HUES64 (cell line): ENCODE results near the gene FSTL4.

ENCODE experiments used
- H3K27ac ChIP-seq: 2 replicates; pipeline ENCODE4 v1.7.0; 2013; ENCODE audit warnings: low read depth, low read length, inconsistent platforms
- H3K27me3 ChIP-seq: 2 replicates; pipeline ENCODE4 v1.6.1; 2013; ENCODE audit warnings: mild to moderate bottlenecking, low read length; ENCODE audit not compliant: insufficient read depth
- H3K36me3 ChIP-seq: 2 replicates; pipeline ENCODE4 v1.6.1; 2013; ENCODE audit warnings: mild to moderate bottlenecking, low read length; ENCODE audit not compliant: insufficient read depth
- H3K4me1 ChIP-seq: 2 replicates; pipeline ENCODE4 v1.6.1; 2013; ENCODE audit warnings: mild to moderate bottlenecking, low read length, moderate library complexity; ENCODE audit not compliant: insufficient read depth
- H3K4me3 ChIP-seq: 2 replicates; pipeline ENCODE4 v1.5.1; 2013; ENCODE audit warnings: mild to moderate bottlenecking, low read length, moderate library complexity
- H3K9ac ChIP-seq: 2 replicates; pipeline ENCODE4 v1.6.1; 2013; ENCODE audit warnings: mild to moderate bottlenecking, low read depth, low read length
- H3K9me3 ChIP-seq: 2 replicates; pipeline ENCODE4 v1.6.1; 2013; ENCODE audit warnings: low read depth, low read length; ENCODE audit not compliant: insufficient read depth
- WGBS: fragments of 150-250, 120-280 bp; methylation state at CpG from one replicate; pipeline ENCODE4 v1.1.7; 2013; ENCODE audit warnings: missing lambda C conversion rate; 5-methylcytosine and 5-hydroxymethylcytosine counted together

FSTL4 gene

DNA sequence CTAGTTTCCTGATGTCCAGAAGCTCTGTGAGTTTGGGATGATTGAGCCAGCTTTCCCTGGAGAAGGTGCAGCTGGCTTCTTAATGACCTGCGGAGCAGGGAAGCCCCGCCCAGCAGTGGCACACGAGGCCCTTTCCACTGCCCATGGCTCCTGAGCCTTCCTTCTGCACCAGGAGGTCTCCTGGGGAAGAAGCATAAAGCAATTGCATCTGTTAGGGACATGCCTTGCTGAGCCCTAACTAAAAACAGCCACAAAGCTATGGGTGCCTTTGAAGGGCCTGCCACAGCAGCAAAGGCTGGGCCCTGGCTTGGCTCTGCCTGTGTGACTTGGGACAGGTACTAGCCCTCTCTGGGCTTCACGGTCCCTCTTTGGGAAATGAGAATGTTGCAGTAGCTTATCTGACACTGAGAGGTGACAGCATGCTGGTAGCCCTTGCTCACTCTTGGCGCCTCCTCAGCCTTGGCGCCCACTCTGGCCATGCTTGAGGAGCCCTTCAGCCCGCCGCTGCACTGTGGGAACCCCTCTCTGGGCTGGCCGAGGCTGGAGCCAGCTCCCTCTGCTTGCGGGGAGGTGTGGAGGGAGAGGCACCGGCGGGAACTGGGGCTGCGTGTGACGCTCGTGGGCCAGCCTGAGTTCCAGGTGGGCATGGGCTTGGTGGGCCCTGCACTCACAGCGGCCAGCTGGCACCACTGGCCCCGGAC lies 218.4 kb downstream of the FSTL4 start:
- WGBS, result 90% methylated on average over 17 of the region's 17 CpGs
- Histone ChIP-seq H3K36me3 (no peaks in the 10 kb centered on the region), H3K9ac (no peak overlapping the region), H3K4me1 (peaks cover 12% of the 10 kb centered on the region; the same call in 1 of the 2 replicates), H3K9me3 (peaks cover 5% of the 10 kb centered on the region; the same call in 1 of the 2 replicates), H3K27ac (no peak overlapping the region), H3K27me3 (no peaks in the 10 kb centered on the region), H3K4me3 (no peak overlapping the region)

DNA sequence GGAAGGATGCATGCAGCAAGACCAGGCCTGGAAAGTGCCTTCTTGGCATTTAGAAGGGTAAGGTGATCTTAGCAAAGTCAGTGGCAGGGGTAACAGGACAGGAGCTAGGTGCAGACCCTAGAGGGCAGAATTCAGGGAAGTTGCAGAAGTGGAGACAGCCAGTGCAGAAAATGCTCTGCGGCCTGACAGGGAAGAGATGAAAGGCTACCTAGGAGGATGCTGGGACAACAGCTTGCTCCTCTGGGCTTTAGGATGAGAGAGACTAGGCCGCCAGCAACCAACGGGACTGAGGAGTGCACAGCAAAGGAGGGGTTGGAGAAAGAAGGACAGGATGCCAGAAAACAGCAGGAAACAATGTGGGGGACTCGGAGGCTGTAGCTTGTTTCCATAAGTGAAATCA lies 219.9 kb downstream of the FSTL4 start:
- peaks cover 5% of the 10 kb centered on the region; the same call in 1 of the 2 replicates for H3K9me3 ChIP-seq
- no peaks in the 10 kb centered on the region for H3K36me3 ChIP-seq
- H3K9ac ChIP-seq, result no peak overlapping the region
- 93% methylated on average over 4 of the region's 4 CpGs for WGBS
- H3K27me3 ChIP-seq, result no peaks in the 10 kb centered on the region
- H3K27ac ChIP-seq, result no peak overlapping the region
- peaks cover 9% of the 10 kb centered on the region; the same call in 1 of the 2 replicates for H3K4me1 ChIP-seq
- no peak overlapping the region for H3K4me3 ChIP-seq

- Histone ChIP-seq H3K4me3 (no peak overlapping the region), H3K27ac (no peak overlapping the region), H3K36me3 (no peaks in the 10 kb centered on the region), H3K9ac (no peak overlapping the region), H3K9me3 (peaks cover 5% of the 10 kb centered on the region; the same call in 1 of the 2 replicates), H3K27me3 (no peaks in the 10 kb centered on the region), H3K4me1 (peaks cover 1% of the 10 kb centered on the region; the same call in 1 of the 2 replicates)
- 94% methylated on average over 9 of the region's 9 CpGs for WGBS
Measured at GRCh38 chr5:133391354-133392136, 220.8 kb downstream of the FSTL4 start.

GRCh38 chr5:133390416-133391353 lies 221.7 kb downstream of the FSTL4 start:
- Histone ChIP-seq H3K9me3 (peaks cover 5% of the 10 kb centered on the region; the same call in 1 of the 2 replicates), H3K27me3 (no peaks in the 10 kb centered on the region), H3K9ac (no peak overlapping the region), H3K4me3 (no peak overlapping the region), H3K36me3 (no peaks in the 10 kb centered on the region), H3K27ac (no peak overlapping the region), H3K4me1 (no peaks in the 10 kb centered on the region)
- WGBS, result 95% methylated on average over 10 of the region's 10 CpGs

GRCh38 chr5:133389066-133389590 lies 223.2 kb downstream of the FSTL4 start:
- 88% methylated on average over 4 of the region's 4 CpGs for WGBS
- Histone ChIP-seq H3K27me3 (no peaks in the 10 kb centered on the region), H3K4me1 (peaks cover under 1% of the 10 kb centered on the region; the same call in 1 of the 2 replicates), H3K9me3 (peaks cover 5% of the 10 kb centered on the region; the same call in 1 of the 2 replicates), H3K4me3 (no peak overlapping the region), H3K36me3 (no peaks in the 10 kb centered on the region), H3K9ac (no peak overlapping the region), H3K27ac (no peak overlapping the region)

GRCh38 chr5:133387621-133388020 lies 224.7 kb downstream of the FSTL4 start:
- Histone ChIP-seq H3K4me1 (peaks cover 16% of the 10 kb centered on the region), H3K27me3 (no peaks in the 10 kb centered on the region), H3K9ac (no peak overlapping the region), H3K27ac (no peak overlapping the region), H3K36me3 (no peaks in the 10 kb centered on the region), H3K4me3 (no peak overlapping the region), H3K9me3 (no peaks in the 10 kb centered on the region)
- WGBS, result 93% methylated on average over 9 of the region's 9 CpGs

- Histone ChIP-seq H3K4me3 (no peak overlapping the region), H3K4me1 (peaks cover 18% of the 10 kb centered on the region), H3K36me3 (no peaks in the 10 kb centered on the region), H3K27me3 (no peaks in the 10 kb centered on the region), H3K9ac (no peak overlapping the region), H3K9me3 (no peaks in the 10 kb centered on the region), H3K27ac (no peak overlapping the region)
- 92% methylated on average over 4 of the region's 4 CpGs for WGBS
Measured at GRCh38 chr5:133387091-133387490, 225.2 kb downstream of the FSTL4 start.

DNA sequence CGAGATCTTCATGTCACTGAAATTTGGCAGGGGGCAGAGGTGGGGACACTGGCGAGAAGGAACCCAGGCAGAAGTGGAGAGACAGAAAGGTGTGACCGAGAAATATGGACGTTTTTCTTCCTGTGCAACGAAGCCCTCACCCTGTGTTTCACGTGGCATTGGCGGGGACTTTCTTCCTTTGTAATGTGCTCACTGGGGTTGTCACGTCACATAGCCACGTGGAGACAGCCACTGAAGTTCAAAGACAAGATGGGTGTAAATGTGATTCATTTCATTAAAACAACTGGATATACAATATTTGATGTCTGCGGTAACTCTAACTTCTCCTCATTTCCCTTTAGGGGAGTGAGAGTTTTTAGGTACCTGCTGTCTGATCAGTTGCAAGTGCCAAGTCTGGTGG lies 225.7 kb downstream of the FSTL4 start:
- 90% methylated on average over 8 of the region's 10 CpGs for WGBS
- no peak overlapping the region for H3K9ac ChIP-seq
- no peak overlapping the region for H3K4me3 ChIP-seq
- H3K4me1 ChIP-seq, result peaks cover 18% of the 10 kb centered on the region
- H3K36me3 ChIP-seq, result no peaks in the 10 kb centered on the region
- no peaks in the 10 kb centered on the region for H3K27me3 ChIP-seq
- H3K9me3 ChIP-seq, result no peaks in the 10 kb centered on the region
- H3K27ac ChIP-seq, result no peak overlapping the region

DNA sequence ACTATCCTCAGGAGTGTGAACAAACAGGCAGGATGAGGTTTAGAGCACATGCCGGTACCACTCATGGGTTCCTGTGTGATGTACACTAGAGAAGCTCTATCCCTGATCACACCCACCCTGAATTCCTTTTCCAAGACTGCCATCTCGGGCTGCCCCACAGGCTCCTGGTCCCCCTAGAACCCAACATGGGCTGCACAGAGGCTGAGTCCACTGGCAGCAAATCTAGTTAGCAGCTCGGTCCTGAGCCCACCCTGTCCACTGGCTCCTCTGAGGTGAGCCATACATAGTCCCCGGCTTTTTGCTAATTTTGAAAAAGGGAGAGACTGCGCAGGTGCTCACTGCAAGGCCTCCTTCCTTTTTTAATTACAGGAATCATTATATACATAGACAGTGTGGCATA lies 227.0 kb downstream of the FSTL4 start:
- Histone ChIP-seq H3K27ac (no peak overlapping the region), H3K9ac (no peak overlapping the region), H3K36me3 (no peaks in the 10 kb centered on the region), H3K9me3 (no peaks in the 10 kb centered on the region), H3K4me1 (peaks cover 18% of the 10 kb centered on the region), H3K4me3 (no peak overlapping the region), H3K27me3 (no peaks in the 10 kb centered on the region)
- WGBS, result 94% methylated on average over 5 of the region's 5 CpGs

GRCh38 chr5:133384903-133385302 lies 227.4 kb downstream of the FSTL4 start:
- peaks cover 18% of the 10 kb centered on the region for H3K4me1 ChIP-seq
- WGBS, result 93% methylated on average over 9 of the region's 9 CpGs
- no peak overlapping the region for H3K27ac ChIP-seq
- H3K36me3 ChIP-seq, result no peaks in the 10 kb centered on the region
- no peak overlapping the region for H3K4me3 ChIP-seq
- no peaks in the 10 kb centered on the region for H3K27me3 ChIP-seq
- H3K9me3 ChIP-seq, result no peaks in the 10 kb centered on the region
- H3K9ac ChIP-seq, result no peak overlapping the region
